ENCODE data around the gene ABHD11. TPM values are rescaled to one million over a fixed set of nuclear protein-coding genes. Genes with fewer than 3 reads are reported as not detected.

ABHD11 gene
- total RNA-seq, 1 experiment from 2014 or later = 74.4 TPM

DNA sequence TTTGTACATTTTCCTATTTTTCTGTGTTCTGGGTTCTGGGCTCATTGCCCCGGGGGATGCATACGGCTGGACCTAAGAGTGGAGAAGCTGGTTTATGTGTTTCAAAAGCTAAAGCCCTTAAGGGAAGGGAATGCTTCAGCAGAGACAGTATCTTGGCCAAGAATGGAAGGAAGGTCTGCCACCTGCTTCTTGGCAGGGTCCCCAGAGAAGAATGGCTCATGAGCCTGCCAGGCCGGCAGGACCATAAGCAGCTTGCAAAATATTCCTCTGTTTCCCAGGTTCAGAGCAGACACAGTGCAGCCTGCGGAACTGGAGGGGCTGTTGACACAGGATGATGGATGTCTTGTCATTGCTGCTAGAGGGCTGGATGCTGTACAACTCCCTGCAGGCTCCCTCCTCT lies 7.8 kb upstream of the ABHD11 start:
- TF ChIP-seq, protein P1, sequence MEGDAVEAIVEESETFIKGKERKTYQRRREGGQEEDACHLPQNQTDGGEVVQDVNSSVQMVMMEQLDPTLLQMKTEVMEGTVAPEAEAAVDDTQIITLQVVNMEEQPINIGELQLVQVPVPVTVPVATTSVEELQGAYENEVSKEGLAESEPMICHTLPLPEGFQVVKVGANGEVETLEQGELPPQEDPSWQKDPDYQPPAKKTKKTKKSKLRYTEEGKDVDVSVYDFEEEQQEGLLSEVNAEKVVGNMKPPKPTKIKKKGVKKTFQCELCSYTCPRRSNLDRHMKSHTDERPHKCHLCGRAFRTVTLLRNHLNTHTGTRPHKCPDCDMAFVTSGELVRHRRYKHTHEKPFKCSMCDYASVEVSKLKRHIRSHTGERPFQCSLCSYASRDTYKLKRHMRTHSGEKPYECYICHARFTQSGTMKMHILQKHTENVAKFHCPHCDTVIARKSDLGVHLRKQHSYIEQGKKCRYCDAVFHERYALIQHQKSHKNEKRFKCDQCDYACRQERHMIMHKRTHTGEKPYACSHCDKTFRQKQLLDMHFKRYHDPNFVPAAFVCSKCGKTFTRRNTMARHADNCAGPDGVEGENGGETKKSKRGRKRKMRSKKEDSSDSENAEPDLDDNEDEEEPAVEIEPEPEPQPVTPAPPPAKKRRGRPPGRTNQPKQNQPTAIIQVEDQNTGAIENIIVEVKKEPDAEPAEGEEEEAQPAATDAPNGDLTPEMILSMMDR (conservative IDR thresholded peaks at IDR 0.05) = no peak
- no peak for TF ChIP-seq EZH2 (IDR thresholded peaks at IDR 0.05; ENCODE audit: low read depth)
- POLR2A ChIA-PET (ENCODE audit: unreplicated experiment) = interaction anchor here (0.6 to 0.9 kb wide), 4 partner anchors 22 to 222 kb away, joined by 3 to 5 read pairs (median 4); no protein-coding TSS in a partner anchor
- DNase-seq = peak; percentile 82 to 91
- H3K27me3 ChIP-seq (ENCODE audit: insufficient read depth, low read depth) = no peaks in the 10 kb centered on the region
- CTCF ChIA-PET = no interaction called here
- BruUV-seq (replicated peaks) = no TSS peak
- intact Hi-C loops (cut with micrococcal nuclease; ENCODE audit: unreplicated experiment) = loop anchor here (1.0 kb wide), 1 partner anchor 46 kb away; no protein-coding TSS in a partner anchor
- H3K4me1 ChIP-seq (replicated peaks; ENCODE audit: insufficient read depth) = peaks cover 64% of the 10 kb centered on the region
- H3F3A ChIP-seq (ENCODE audit: insufficient read depth, low read depth) = peaks cover 45% of the 10 kb centered on the region
- no peaks in the 10 kb centered on the region for H3K9me2 ChIP-seq (ENCODE audit: insufficient read depth)
- H3K36me3 ChIP-seq (ENCODE audit: low read depth) = no peaks in the 10 kb centered on the region
- H3K4me2 ChIP-seq = peak overlapping the region; percentile 48
- H4K20me1 ChIP-seq (ENCODE audit: insufficient read depth) = no peaks in the 10 kb centered on the region
- H3K27ac ChIP-seq = peak overlapping the region; percentile 84
- H3K79me2 ChIP-seq (ENCODE audit: low read depth) = 0 out of 2 replicates have a peak, but pooled peaks cover 6% of the 10 kb centered on the region
- H2AFZ ChIP-seq = peak overlapping the region; percentile 5; the same call in 1 of the 2 replicates
- H3K4me3 ChIP-seq = no peak overlapping the region
- H3K9me3 ChIP-seq (ENCODE audit: insufficient read depth, low read depth) = no peaks in the 10 kb centered on the region

DNA sequence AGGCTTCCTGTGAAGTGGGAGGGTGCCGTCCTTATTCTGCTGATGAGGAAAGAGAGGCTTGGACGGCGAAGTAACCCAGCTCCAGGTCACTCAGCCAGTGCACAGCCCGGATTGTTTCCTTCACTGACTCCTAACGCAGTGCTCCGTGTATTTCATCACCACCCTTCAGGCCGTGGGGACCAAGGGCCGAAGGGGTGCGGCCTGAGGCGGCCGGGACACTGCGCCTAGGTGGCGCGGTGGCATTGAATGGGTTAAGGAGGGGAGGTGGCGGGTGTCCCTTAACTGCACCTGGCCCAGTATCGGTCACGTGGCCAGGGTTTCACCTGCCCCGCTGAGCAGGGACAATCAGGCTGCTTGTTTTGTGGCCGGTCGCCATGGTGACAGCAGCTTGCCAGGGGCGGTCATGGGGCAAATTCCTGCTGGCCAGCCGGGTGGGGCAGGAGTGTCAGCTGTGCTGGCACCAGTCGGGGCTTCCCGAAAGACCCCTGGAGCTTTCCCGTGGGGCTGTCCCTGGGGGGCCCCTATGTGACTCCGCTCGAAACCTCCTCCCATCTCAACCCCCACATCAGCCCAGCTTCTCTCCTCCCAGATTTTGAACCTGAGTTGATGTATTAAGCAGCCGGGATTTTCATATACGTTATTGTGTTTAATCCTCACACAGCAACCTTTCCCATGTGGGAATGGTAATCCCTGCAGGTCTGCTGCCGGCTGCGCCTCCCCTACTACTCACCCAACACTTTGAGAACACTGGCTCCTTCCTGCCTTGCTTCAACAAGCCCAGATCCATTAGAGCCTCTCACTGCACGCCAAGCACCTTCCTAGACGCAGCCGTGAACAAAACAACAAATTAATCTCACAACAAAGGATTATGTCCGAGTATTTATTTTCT lies 4.4 kb upstream of the ABHD11 start:
- H3K27me3 ChIP-seq (ENCODE audit: insufficient read depth, low read depth) = no peaks in the 10 kb centered on the region
- peak overlapping the region; percentile 50 for H3K4me3 ChIP-seq
- peak overlapping the region; percentile 84 for H3K4me2 ChIP-seq
- no peaks in the 10 kb centered on the region for H3K9me3 ChIP-seq (ENCODE audit: insufficient read depth, low read depth)
- no TSS peak for BruUV-seq (replicated peaks)
- no peaks in the 10 kb centered on the region for H4K20me1 ChIP-seq (ENCODE audit: insufficient read depth)
- peak overlapping the region; percentile 100 for H3K27ac ChIP-seq
- POLR2A ChIA-PET (ENCODE audit: unreplicated experiment) = interaction anchor here (0.6 to 3.9 kb wide), 13 partner anchors 27 to 385 kb away, joined by 3 to 68 read pairs (median 5); partner anchors contain the start of genes CLDN3 and CLDN4
- intact Hi-C loops (cut with micrococcal nuclease; ENCODE audit: unreplicated experiment) = loop anchor here (1.0 kb wide), 6 partner anchors 27 to 108 kb away; partner anchors contain the start of genes CLDN3 and CLDN4
- H3F3A ChIP-seq (ENCODE audit: insufficient read depth, low read depth) = peaks cover 64% of the 10 kb centered on the region
- H3K9me2 ChIP-seq (ENCODE audit: insufficient read depth) = no peaks in the 10 kb centered on the region
- peak; percentile 97 to 100 for DNase-seq
- H3K4me1 ChIP-seq (replicated peaks; ENCODE audit: insufficient read depth) = peaks cover 83% of the 10 kb centered on the region
- no peaks in the 10 kb centered on the region for H3K36me3 ChIP-seq (ENCODE audit: low read depth)
- H3K79me2 ChIP-seq (ENCODE audit: low read depth) = peaks cover 28% of the 10 kb centered on the region
- CTCF ChIA-PET = interaction anchor here (0.5 to 1.3 kb wide), 3 partner anchors 31 to 221 kb away, joined by 3 read pairs; partner anchors contain the start of gene BAZ1B
- H2AFZ ChIP-seq = no peak overlapping the region
- no peak for TF ChIP-seq EZH2 (IDR thresholded peaks at IDR 0.05; ENCODE audit: low read depth)
- TF ChIP-seq, protein P1 (conservative IDR thresholded peaks at IDR 0.05) = no peak

DNA sequence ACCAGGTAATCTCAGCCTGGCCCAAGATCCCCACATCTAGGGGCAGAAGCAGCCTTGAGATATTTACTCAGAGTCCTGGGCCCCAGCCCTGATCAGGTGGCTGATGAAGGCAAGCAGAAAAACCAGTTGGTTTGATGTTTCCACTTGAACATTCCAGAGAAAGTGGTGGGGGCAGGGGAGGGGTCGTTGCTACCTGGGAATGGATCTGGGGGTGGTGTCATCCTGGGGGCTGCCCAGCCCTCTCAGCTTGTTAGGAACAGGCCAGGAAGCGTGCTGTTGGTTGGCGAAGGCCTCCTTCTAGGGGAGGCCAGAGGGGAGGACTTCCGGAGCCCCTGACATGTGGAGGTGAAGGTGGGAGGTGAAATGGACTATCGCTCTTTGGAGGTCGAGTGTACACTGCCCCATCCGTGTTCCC lies 3.7 kb upstream of the ABHD11 start:
- Histone ChIP-seq H3K9me3 (ENCODE audit: insufficient read depth, low read depth) (no peaks in the 10 kb centered on the region), H3K9me2 (ENCODE audit: insufficient read depth) (no peaks in the 10 kb centered on the region), H3K79me2 (ENCODE audit: low read depth) (peaks cover 35% of the 10 kb centered on the region), H3K4me2 (peak overlapping the region; percentile 84), H3K27me3 (ENCODE audit: insufficient read depth, low read depth) (no peaks in the 10 kb centered on the region), H3K27ac (peak overlapping the region; percentile 100), H2AFZ (no peak overlapping the region), H4K20me1 (ENCODE audit: insufficient read depth) (peaks cover 3% of the 10 kb centered on the region; the same call in 1 of the 2 replicates), H3K36me3 (ENCODE audit: low read depth) (peaks cover 2% of the 10 kb centered on the region; the same call in 1 of the 2 replicates), H3K4me1 (replicated peaks; ENCODE audit: insufficient read depth) (peaks cover 83% of the 10 kb centered on the region), H3K4me3 (peak overlapping the region; percentile 50), H3F3A (ENCODE audit: insufficient read depth, low read depth) (peaks cover 60% of the 10 kb centered on the region)
- DNase-seq = peak; percentile 87 to 89
- intact Hi-C loops (cut with micrococcal nuclease; ENCODE audit: unreplicated experiment) = no loop called here
- BruUV-seq (replicated peaks) = no TSS peak
- no peak for TF ChIP-seq EZH2 (IDR thresholded peaks at IDR 0.05; ENCODE audit: low read depth)
- TF ChIP-seq, protein P1 (conservative IDR thresholded peaks at IDR 0.05) = no peak
- CTCF ChIA-PET = interaction anchor here (1.3 kb wide), 1 partner anchor 80 kb away, joined by 3 read pairs; no protein-coding TSS in a partner anchor
- POLR2A ChIA-PET (ENCODE audit: unreplicated experiment) = interaction anchor here (0.6 to 3.9 kb wide), 9 partner anchors 28 to 237 kb away, joined by 3 to 68 read pairs (median 4); partner anchors contain the start of genes CLDN3 and CLDN4

All from PC-9 (cell line).